ENCODE measurements around the gene EDARADD. TPM values are rescaled to one million over a fixed set of nuclear protein-coding genes. Genes with fewer than 3 reads are reported as not detected.

Gene EDARADD
- total RNA-seq, 1 experiment from 2014 or later: not detected

DNA sequence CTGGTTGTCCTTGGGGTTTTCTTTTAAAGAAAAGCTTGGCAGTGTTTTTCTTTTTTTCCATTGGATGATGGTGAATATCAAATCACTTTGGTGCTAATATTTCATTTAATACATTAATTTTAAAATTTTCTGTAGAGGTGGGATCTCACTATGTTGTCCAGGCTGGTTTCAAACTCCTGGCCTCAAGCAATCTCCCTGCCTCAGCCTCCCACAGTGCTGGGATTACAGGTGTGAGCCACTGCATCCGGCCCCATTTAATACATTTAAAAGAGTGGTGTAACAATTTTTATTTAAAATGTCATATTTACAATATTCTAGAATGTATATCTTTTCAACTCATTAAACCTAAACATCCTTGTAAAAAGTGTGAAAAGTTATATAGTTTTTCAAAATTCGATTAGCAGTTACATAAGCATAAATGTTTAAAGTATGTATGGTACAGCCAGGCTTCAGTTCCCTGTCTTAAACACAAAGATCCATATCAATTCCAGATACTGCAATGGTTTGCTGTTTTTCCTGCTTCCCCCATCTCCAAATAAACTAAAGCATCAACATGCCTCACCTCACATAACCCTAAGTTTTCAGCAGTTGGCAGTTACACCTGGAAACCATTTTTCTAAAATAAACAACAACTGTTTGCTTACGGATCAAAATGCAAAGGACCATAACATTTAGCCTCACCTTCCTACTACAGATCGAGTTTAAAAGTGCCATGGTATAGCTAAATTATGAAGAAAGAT is 120.8 kb downstream of the EDARADD start:
- no peak for DNase-seq (ENCODE audit: low read depth)

DNA sequence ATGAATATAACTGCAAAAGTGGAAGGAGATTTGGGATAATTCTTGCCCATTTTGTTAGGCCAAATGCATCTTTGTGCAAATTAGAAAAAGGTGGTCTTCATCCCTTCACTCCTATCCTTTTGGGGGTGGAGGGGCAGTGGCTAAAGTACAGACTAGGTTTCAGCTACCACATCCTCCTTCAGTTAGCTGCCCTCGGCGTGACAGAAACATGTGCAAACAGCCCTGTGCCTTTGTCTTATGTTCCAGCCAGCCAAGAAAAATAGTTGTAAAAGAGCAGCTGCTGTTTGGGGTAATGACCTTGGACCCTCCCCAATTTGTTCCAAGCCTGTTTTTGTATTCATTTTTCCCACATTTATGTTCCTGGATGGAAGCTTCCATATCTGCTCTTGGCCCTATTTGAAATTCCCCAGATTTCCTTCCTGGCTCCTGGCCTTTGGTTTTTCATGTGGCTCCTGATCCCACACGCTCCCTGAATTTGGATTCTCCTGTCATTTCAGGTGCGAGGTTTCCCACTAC is 121.4 kb downstream of the EDARADD start:
- peak; percentile 43 for DNase-seq (ENCODE audit: low read depth)

DNA sequence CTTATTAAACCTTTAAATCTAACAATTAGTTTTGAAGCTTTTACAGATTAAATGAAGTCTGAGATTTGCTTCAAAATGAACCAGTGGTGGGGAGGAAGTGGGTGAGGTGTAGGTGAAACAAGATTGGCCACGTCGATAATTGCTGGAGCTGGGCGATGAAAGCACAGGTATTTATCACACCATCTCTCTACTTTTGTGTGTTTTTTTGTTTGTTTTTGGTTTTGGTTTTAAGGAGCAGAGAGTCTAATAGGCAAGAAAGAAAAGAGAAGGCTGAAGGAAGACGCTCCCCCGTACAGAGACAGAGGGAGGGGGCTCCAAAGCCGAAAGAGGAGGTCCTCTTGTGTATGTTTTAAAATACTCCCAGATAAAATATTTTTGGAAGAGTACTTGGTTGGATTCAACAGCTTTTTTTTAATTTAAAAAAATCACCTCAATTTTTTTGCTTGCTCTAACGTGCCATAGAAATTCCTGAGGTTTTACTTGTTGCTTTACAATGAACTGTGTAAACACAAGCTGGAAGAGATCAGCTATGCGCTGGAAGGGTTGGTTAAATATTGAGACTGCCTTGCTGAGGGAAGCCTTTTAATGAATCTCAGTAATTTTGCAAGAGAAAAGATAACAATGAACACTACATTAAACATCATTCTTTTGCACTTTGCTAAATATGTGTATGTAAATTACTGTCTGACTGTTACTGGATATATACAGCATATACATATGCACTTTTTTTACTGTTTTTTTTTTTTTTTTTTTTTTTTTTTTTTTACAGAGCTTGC is 123.0 kb downstream of the EDARADD start:
- peak; percentile 23 for DNase-seq (ENCODE audit: low read depth)

DNA sequence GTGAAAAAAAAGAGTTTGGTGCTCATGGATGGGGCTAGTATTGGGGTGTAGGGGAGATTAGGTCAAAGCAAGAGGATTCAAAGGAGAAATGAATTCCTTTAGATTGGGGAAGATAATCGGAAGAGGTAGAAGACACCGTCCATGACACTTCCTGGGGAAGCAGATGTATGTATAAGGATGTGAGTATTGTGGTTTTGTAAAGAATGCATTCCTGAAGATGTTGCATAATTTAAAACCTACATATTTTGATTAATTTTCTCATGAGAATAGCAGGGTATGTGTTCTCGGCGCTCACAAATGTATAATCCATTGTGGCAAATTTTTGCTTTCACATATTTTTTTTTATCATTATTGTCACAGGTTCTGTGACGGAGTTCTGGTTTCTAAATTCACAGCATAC is 124.2 kb downstream of the EDARADD start:
- DNase-seq (ENCODE audit: low read depth): no peak

DNA sequence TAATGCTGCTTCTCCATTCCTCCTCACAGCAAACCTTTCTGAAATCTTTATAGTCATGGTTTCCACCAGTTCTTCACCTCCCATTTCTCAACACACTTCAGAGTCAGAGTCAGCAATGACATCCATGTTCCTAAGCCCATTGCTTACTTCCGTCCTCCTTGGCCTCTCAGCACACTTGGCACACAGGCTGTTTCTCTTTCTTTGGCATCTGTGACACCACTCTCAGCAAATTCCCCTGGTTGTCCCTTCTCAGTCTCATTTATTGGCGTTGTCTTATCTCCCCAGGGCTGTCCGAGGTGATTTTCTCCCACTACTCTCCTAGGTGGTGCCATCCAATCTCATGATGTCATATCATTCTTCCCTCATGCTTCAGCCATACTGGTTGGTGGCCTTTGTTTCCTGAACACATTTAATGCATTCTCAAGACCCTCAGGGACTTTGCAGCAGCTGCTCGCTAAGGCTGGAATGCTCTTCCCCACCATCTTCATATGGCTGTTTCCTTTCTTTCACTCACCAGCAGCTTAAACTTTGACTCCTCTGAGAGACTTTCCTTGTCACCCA is 126.4 kb downstream of the EDARADD start:
- no peak for DNase-seq (ENCODE audit: low read depth)

DNA sequence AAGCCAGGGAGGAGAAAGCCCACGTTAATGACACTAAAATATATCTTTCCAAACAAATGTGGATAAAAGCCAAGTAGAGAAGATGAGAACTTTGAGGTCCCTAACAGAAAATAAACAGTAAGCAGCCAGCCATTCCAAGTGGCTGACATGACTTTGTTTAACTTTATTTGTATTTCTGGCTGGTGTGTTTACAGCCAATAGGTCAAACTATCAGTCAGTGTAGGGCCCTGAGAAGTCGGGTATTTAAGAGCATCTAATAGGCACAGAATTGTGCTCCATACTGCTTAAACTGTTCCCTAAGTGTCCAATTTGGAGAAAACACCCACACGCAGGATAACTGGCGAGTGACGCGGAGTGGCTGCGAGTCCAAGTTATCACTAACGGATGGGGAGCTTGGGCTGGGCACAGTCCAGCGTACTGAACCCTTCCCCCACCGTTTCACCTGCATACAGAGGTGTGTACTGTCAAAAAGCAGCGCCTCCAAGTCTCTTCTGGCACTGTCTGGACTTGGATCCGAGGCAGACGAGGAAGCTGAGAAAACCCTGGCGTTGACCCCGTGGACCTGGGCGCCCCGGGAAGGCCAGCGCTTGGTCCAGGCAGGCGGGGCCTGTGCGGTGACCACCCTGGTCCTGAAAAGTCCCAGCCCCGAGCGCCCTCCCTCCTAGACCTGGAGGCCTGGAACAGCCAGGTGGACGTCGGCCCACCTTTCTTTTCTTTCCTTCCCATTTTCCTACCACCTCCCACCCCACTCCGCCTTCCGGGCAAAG is 129.0 kb downstream of the EDARADD start:
- no peak for DNase-seq (ENCODE audit: low read depth)

DNA sequence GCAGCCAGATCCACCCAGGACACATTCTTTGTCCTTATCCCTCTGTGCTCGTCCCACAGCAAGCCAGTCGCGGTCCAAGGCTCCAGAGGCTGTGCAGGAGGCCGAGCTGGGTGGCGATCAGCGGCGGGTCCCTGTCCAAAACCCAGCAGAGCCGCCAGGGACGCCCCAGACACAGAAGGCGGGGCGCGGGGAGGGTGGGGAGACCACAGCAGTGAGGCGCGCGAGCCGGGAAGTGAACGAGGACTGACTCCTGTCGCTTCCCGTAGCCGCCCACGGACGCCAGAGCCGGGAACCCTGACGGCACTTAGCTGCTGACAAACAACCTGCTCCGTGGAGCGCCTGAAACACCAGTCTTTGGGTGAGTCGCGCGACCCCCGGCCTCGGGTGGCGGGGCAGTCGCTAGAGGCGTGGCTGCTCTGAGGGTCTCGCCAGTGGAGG is 129.6 kb downstream of the EDARADD start, which contains the start of gene LGALS8:
Gene LGALS8 (plus strand): TSS at position 279 of the 438 bp plus-strand sequence. CDS start 2,089 bp downstream, outside the sequence.
- DNase-seq (ENCODE audit: low read depth): peak; percentile 74

DNA sequence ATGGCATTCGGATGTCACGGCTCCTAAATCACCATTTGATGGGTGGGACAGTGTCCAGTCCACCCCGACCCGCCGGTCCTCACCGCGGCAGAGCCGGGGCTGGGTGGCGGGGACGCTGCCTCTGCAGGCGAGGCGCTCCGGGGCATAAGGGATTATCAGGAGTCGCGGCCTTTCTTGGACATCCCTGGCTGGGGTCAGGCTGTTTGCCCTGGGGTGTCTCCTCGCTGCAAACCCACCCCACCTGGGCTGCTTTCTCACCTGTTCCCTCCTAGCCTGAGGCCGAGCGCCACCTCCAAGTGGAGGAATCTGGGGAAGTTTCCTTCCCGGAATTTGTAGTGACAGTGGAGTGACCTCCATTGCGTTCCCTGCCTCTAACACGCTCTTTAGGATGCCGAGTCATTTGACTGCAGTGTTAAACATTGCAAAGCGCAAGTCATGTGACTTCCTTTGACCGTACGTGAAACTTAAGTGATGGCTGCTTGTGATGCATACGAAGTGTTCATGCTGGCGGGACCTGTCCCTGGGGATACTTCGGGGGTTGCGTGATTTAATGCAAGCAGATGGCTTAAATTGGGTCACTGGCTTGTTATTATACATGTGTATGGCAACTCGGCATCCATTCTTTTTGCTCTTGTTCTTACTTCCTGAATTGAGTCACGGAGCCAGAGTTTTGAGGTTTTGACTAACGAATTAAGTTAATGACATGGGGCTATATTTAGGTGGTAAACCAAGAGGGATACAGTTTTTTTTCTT is 130.2 kb downstream of the EDARADD start:
- peak; percentile 85 for DNase-seq (ENCODE audit: low read depth)

DNA sequence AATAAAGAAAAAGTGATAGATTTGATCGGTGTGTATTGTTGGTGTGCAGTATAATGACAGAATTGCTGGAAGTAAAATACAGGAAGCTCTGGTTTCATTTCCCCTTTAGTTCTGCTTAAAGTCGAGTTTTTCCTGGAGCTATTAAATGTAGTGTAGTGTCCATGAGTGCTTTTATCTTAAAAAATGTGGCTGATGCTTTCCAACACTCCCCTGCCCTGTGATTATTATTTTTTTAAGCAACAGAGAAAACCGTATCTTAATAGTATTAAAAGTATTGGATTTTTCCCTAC is 130.8 kb downstream of the EDARADD start:
- DNase-seq (ENCODE audit: low read depth): no peak

DNA sequence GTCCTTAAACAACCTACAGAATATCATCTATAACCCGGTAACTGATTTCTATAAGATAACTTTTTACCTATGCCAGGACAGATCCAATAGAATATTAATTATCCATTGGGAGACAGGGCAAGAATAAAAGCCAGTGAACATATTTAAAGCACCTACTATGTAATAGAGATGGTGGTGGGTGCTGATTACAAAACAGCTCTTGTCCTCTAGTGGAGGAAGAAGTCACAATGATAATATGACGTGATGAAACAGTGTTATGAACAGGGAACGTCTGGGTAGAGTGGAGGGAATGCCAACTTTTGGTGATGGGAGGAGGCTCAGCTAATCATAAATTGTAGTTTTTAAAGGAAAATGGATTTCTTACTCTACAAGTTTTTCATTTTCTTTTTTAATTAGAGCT is 132.0 kb downstream of the EDARADD start:
- DNase-seq (ENCODE audit: low read depth): no peak

DNA sequence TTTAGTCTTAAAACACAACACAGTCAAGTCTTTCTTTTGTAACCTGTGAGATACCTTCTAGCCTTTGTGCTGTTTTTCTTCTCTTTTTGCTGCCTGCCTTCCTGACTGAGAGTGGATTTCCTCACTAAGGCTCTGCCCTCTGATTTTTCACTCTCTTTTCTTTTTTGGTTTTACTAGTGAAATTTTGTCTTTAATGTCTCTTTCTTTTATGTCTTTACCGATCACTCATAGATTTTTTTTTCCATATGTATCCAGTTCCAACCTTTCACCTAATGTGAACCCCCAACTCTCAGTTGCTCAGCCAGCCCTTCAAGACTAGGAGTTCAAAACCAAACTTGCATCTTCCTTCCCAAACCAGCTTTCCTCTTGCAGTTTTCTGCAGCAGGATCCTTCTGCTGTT is 136.2 kb downstream of the EDARADD start:
- DNase-seq (ENCODE audit: low read depth): no peak

DNA sequence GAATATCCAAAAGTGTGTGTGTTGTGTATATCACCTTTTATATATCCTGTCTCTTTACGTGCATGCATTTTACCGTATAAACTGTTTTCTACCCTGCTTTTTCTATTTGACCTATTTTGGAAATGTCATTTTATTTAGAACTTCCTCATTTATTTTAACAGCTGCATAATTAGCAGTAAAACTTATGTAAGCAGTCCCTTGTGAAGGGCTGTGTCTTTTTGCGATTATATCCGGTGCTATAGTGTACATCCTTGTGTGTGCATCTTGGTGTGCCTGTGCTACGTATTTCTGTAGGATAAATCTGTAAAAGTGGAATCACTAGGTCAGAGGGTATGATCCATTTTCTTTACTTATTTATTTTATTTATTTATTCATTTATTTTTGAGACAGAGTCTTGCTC is 136.9 kb downstream of the EDARADD start:
- no peak for DNase-seq (ENCODE audit: low read depth)

DNA sequence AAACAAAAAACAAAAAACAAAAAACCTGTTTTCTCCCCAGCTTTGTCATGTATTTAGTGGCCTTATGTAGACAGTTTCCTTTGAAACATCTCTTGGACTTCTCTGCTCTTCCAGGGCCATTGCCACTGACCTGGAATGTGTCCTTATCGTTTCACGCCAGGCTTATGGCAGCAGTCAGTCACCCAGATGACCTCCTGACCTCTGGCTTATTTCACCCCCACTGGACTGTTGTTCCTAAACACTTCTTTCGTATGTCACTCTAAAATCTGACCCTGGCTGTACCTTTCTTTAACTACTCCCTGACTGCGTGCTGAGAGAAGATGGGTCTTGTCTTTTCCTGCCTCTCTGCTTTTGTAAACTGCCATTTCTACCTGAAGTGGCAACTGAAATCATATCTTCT is 138.8 kb downstream of the EDARADD start:
- DNase-seq (ENCODE audit: low read depth): no peak

DNA sequence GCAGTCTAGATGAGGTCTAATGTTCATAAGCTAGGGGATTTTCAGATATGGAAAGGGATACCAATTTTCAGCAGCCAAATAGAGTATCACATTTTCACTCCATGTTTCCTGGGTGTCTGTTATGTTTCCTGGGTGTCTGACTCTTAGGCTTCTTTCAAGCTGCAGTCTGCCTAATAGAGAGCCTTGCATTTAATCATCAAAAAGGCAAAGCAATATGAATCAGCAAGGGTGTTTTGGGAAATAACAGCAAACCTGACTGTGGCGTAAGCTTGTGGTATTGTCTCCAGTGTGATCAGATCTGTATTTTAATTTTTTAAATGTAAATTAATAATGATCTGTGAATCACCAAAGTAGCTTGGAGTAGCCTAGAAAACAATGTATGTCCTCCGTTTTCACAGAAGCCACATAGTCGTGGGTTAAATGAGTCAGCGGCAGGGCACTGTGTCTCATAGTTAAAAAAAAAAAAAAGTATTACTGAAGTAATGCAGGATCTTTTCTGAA is 140.1 kb downstream of the EDARADD start:
- peak; percentile 62 for DNase-seq (ENCODE audit: low read depth)

Other genes starting within 250 kb of the EDARADD start
- gene ERO1B, start 112.3 kb upstream of the EDARADD start, total RNA-seq (2014; rRNA removed): 2.1 and 2.5 TPM in 2 replicates
- gene LGALS8, start 129.7 kb downstream of the EDARADD start, total RNA-seq (2014; rRNA removed): 40.1 and 40.6 TPM in 2 replicates
- 34.3 and 39.1 TPM in 2 replicates for gene HEATR1, start 210.2 kb downstream of the EDARADD start, total RNA-seq (2014; rRNA removed)